ENCODE results near the gene SLC39A7.
A peak's percentile ranks its signal among the peaks of the same experiment; 100 is the strongest.

The SLC39A7 gene, protein sequence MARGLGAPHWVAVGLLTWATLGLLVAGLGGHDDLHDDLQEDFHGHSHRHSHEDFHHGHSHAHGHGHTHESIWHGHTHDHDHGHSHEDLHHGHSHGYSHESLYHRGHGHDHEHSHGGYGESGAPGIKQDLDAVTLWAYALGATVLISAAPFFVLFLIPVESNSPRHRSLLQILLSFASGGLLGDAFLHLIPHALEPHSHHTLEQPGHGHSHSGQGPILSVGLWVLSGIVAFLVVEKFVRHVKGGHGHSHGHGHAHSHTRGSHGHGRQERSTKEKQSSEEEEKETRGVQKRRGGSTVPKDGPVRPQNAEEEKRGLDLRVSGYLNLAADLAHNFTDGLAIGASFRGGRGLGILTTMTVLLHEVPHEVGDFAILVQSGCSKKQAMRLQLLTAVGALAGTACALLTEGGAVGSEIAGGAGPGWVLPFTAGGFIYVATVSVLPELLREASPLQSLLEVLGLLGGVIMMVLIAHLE

GRCh38 chr6:33200219-33201146 lies at the start of gene SLC39A7, which contains the start of gene RXRB:
TSS of gene SLC39A7 (plus strand) at chr6:33200867. CDS start at chr6:33201246, 379 bp downstream.
TSS of gene RXRB (minus strand) at chr6:33200665. CDS start at chr6:33200476, 189 bp downstream.
- peak; percentile 100 for DNase-seq (ENCODE audit: low read depth)

DNA sequence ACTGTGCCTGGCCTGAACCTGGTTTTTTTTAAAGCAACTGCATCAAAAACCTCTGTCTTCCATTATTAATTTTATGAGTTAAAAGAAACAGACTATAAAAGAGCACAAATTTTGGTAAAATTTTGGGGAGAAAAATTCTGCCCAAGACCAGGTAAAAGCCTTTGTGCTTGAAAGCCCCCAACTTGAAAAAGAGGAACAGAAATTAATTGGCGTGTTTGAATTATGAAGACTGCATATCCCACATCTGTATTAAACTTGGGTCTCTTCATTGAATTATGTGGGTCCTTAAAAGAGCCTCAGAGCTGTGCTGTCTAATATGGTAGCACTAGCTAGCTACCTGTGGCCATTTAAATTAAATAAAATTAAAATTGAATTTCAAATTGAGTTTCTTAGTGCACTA lies 49.6 kb upstream of the SLC39A7 start:
- DNase-seq (ENCODE audit: low read depth) = no peak

DNA sequence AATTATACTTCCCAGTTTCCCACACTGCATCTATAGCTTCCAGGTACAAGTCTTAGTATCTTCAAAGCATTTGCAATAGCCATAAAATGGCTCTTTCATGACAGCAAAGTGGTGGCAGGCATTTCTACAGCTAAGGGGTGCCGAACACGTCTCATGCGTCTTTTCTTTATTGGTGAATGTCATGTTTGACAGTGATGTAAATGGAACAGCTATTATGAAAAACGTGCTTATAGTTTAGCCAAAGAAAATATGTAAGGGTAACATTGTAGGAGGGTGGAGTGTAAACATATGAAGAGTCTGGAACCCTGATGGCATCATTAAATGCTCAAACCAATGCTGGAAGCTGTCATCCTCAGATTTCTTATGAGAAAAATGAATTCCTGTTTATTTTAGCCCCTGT lies 46.3 kb upstream of the SLC39A7 start:
- no peak for DNase-seq (ENCODE audit: low read depth)

GRCh38 chr6:33156561-33156960 lies 44.1 kb upstream of the SLC39A7 start:
- DNase-seq (ENCODE audit: low read depth) = no peak

- DNase-seq (ENCODE audit: low read depth) = no peak
Observed at GRCh38 chr6:33156964-33157363, 43.7 kb upstream of the SLC39A7 start.

GRCh38 chr6:33160096-33160495 lies 40.6 kb upstream of the SLC39A7 start:
- DNase-seq (ENCODE audit: low read depth) = no peak

- DNase-seq (ENCODE audit: low read depth) = peak; percentile 95
Observed at GRCh38 chr6:33160728-33161344, 39.8 kb upstream of the SLC39A7 start.

GRCh38 chr6:33161354-33162331 lies 39.0 kb upstream of the SLC39A7 start:
- DNase-seq (ENCODE audit: low read depth) = no peak

DNA sequence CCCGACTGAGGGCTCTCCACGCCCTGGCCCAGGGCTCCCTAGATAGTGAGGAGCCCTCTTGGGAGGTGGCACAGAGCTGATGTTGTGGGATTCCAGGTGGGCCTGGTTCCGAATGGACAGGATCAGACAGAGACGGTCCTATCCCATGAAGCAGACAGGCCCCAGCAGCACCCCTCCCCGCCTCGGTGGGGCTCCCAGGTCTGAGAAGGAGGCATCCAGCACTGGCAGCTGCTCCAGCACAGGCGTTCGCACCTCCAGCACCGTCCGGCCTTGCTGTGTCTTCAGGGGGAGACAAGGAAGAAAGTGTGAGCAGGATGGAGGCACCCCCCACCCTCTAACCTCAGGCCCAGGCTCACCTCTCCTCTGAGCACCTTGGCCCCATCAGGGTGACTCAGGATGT lies 37.1 kb upstream of the SLC39A7 start:
- DNase-seq (ENCODE audit: low read depth) = no peak

DNA sequence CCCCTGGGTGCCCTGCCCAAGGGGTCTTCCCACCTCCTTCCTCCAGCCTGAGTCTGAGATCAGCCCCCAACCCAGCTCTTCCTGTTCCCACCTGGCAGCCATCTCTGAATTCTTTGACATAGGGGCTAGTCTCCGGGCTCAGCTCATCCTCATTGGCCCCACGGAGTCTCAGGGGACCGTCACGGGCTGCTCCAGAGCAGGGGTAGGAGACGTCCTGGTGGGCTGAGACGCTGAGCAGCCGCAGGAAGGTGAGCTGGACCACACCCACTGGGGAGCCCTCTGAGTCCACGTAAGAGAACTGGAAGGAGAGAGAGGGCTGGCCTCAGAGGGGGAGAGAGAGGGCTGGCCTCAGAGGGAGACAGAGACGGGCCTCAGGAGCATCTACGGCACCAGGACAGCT lies 36.5 kb upstream of the SLC39A7 start:
- no peak for DNase-seq (ENCODE audit: low read depth)

DNA sequence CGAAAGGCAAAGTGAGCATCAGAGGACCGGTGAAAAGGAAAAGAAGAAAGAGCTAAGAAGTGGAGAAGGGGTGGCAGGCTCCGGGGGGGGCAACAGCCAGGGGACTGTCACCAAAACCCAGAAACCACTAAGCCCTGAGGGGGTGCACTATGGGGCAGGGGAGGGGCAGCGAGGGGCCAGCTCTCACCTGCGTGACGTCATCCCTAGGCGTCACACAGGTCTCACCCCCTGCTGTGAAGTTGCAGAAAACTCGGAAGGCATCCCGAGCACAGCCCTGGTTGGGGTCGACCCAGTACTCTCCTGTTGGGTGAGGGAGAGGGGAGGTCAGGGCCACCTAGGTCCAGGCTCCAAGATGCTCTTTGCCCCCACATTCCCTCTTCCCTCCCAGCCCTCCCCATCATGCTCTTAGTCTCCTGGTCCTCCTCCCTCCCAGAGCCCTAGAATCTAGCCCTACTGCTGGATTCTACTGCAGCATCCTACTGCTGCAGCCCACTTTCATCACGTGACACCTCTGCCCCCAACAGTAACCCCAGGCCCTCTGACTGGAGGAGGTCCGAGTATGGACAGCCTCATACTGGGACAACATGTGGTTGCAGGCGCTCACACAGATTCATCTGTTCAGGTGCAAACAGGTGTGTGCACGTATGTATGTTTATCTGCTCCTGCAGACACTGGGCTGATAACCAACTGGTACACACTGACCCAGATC lies 35.8 kb upstream of the SLC39A7 start:
- no peak for DNase-seq (ENCODE audit: low read depth)

- no peak for DNase-seq (ENCODE audit: low read depth)
Observed at GRCh38 chr6:33165581-33166258, 34.9 kb upstream of the SLC39A7 start.

- no peak for DNase-seq (ENCODE audit: low read depth)
Observed at GRCh38 chr6:33166363-33166762, 34.3 kb upstream of the SLC39A7 start.

GRCh38 chr6:33166811-33167210 lies 33.9 kb upstream of the SLC39A7 start:
- no peak for DNase-seq (ENCODE audit: low read depth)

DNA sequence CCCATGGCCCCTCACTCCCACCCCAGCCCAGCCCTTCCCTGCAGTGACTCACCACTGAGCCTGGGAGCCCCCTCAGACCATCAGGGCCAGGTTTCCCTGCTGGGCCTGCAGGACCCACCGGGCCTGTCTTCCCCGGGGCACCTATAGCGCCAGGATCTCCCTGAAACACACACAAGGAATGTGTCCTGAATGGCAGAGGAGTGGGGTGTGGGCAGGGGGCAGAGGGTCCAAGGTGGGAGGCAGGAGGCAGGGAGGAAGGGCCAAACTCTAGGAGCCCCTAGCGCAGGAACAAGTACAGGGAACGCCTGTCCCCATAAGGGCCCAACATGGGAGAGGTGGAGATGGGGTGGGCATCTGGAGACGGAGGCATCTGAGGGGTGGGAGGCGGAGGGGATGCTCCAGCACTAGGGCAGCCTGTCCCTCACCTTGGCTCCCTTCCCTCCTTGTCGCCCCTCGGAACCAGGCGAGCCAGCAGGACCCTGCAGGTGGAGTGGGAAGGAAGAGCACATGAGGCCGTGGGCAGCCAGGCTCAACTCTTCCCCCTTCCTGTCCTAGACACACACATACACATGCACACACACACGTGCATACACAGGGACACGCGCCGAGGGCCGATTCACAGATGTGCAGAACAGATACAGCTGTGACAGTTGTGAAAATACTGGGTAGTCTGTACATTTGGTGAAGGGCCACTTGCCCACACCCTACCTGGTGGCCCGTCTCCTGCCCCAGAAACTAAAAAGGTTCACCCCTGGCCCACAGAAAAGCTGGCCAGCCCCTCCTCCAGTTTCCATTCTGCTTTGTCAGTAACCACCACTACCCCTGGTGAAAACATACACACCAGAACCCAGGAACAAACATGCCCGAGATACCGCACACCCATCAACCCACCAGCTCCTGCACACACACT lies 33.0 kb upstream of the SLC39A7 start:
- no peak for DNase-seq (ENCODE audit: low read depth)

DNA sequence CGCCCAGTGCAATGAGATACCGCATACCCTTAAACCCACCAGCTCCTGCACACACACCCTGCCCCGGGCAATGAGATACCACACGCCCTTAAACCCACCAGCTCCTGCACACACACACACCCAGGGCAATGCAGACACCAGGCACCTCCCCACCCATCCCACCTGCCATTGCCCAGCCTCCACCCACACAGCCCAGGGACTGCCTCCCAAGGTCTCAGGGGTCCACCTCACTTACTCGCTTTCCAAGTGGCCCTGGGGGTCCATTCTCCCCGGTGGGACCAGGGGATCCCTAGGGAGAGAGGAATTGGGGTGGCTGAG lies 32.4 kb upstream of the SLC39A7 start:
- no peak for DNase-seq (ENCODE audit: low read depth)

- DNase-seq (ENCODE audit: low read depth) = no peak
Observed at GRCh38 chr6:33168639-33169038, 32.0 kb upstream of the SLC39A7 start.

DNA sequence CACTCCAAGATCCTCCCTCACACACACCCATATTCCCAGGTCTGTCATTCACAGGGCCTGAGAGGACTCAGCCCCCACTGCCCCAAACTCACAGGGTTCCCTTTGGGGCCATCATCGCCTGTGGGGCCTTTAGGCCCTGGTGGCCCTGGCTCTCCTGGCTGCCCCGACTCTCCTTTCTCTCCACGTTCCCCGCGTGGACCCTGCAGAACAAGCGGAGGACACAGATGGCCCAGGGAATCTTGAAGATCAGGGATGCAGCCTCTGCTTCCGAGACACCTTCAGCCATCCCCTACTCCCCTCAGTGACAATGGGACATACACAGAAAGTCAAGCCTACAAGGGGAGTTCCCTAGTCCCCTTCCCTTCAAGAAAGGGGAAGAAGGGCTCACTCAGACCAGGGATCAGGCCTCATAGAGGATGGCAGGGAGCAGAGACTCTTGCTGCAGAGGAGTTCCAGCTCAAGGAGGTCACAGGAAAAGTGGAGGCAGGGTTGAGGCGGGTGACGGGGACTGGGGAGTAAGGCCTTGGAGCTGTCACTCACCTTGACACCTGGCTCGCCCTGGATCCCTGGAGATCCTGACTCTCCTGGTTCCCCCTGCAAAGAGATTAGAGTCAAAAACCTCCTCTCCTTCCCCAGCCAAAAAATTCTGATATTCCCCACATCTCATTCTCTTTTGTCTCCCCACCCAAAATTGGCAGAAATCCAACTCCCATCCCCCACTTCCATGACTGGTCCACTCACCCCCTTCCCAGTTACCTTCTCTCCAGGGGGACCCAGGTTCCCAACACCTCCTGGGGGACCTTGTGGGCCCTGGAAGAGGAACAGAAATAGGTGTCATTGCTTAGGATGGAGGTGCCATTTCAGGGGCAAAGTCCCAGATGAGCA lies 31.1 kb upstream of the SLC39A7 start:
- DNase-seq (ENCODE audit: low read depth) = no peak

Data from HS-27A (cell line).